DOHH2 (cell line): Measurements from ENCODE around the gene SEC61A1.

Experiments used
- H3F3A ChIP-seq: fragments of 200-600 bp; sonication (generic), shearing (Covaris generic); 2 replicates; pipeline ENCODE4 v1.6.0; 2016; ENCODE audit warnings: antibody characterized with exemption, mild to moderate bottlenecking; ENCODE audit not compliant: control insufficient read depth, insufficient read depth
- H3K27ac ChIP-seq: fragments of 200-600 bp; sonication (generic); 2 replicates; pipeline ENCODE4 v1.5.1; 2014; ENCODE audit warnings: low read depth, mild to moderate bottlenecking, low read length, moderate library complexity
- H3K27me3 ChIP-seq: fragments of 200-600 bp; sonication (generic); 2 replicates; pipeline ENCODE4 v1.6.1; 2014; ENCODE audit warnings: mild to moderate bottlenecking, low read length, mixed read lengths; ENCODE audit not compliant: control insufficient read depth
- H3K36me3 ChIP-seq: fragments of 200-600 bp; sonication (generic); 2 replicates; pipeline ENCODE4 v1.6.1; 2014; ENCODE audit warnings: mild to moderate bottlenecking, low read length, moderate library complexity, mixed read lengths; ENCODE audit not compliant: control insufficient read depth
- H3K4me1 ChIP-seq: fragments of 200-600 bp; sonication (generic); 2 replicates; pipeline ENCODE4 v1.6.1; 2014; ENCODE audit warnings: mild to moderate bottlenecking, low read length, mixed read lengths; ENCODE audit not compliant: control insufficient read depth
- H3K4me2 ChIP-seq: fragments of 200-600 bp; sonication (generic); 2 replicates; pipeline ENCODE4 v1.6.0; 2014; ENCODE audit warnings: mild to moderate bottlenecking, low read length, moderate library complexity
- H3K4me3 ChIP-seq: fragments of 200-600 bp; sonication (generic); 2 replicates; pipeline ENCODE4 v1.5.1; 2014; ENCODE audit warnings: mild to moderate bottlenecking, low read length, mixed read lengths
- H3K79me2 ChIP-seq: fragments of 200-600 bp; sonication (generic); 2 replicates; pipeline ENCODE4 v1.6.1; 2014; ENCODE audit warnings: mild to moderate bottlenecking, low read length, mixed read lengths; ENCODE audit not compliant: control insufficient read depth
- H3K9me2 ChIP-seq: fragments of 200-600 bp; sonication (generic); replicated peaks from 2 replicates; pipeline ENCODE4 v1.6.1; 2014; ENCODE audit warnings: mild to moderate bottlenecking, low read length, mixed read lengths; ENCODE audit not compliant: control insufficient read depth
- H3K9me3 ChIP-seq: fragments of 200-600 bp; sonication (generic); 2 replicates; pipeline ENCODE4 v1.6.1; 2014; ENCODE audit warnings: antibody characterized with exemption, low read length, mixed read lengths; ENCODE audit not compliant: control insufficient read depth, insufficient read depth
- H4K20me1 ChIP-seq: fragments of 200-600 bp; sonication (generic); 2 replicates; pipeline ENCODE4 v1.6.0; 2014; ENCODE audit warnings: low read depth, mild to moderate bottlenecking, antibody characterized with exemption, low read length, moderate library complexity; ENCODE audit not compliant: control insufficient read depth, insufficient read depth
- CTCF ChIP-seq: fragments of 200-600 bp; sonication (generic); IDR thresholded peaks from one replicate; pipeline ENCODE4 v1.5.1; 2014; ENCODE audit warnings: antibody characterized with exemption, mild to moderate bottlenecking, low read depth, low read length; ENCODE audit not compliant: poor library complexity, severe bottlenecking
- EZH2phosphoT487 ChIP-seq: fragments of 200-600 bp; sonication (generic); IDR thresholded peaks from 2 replicates; pipeline ENCODE4 v1.6.1; 2017; ENCODE audit warnings: borderline replicate concordance, mild to moderate bottlenecking, antibody characterized with exemption, low read length, moderate library complexity, mixed read lengths

SEC61A1 gene

GRCh38 chr3:128079823-128080222 is 27.6 kb downstream of the SEC61A1 start:
- TF ChIP-seq EZH2phosphoT487: no peak
- Histone ChIP-seq H3K27me3 (no peaks in the 10 kb centered on the region), H3K4me1 (peaks cover 25% of the 10 kb centered on the region), H3K4me2 (no peak overlapping the region), H3K27ac (no peak overlapping the region), H3K79me2 (peaks cover 3% of the 10 kb centered on the region), H3F3A (peaks cover 7% of the 10 kb centered on the region), H3K36me3 (peaks cover 72% of the 10 kb centered on the region), H3K9me3 (no peaks in the 10 kb centered on the region), H4K20me1 (peaks cover 9% of the 10 kb centered on the region; the same call in 1 of the 2 replicates), H3K9me2 (no peaks in the 10 kb centered on the region), H3K4me3 (no peak overlapping the region)

GRCh38 chr3:128080323-128081080 is 28.3 kb downstream of the SEC61A1 start:
- H3K36me3 ChIP-seq: peaks cover 72% of the 10 kb centered on the region
- TF ChIP-seq CTCF (no peak), EZH2phosphoT487 (no peak)
- 0 out of 2 replicates have a peak, but pooled peaks cover 3% of the 10 kb centered on the region for H3K79me2 ChIP-seq
- H3K27ac ChIP-seq: no peak overlapping the region
- no peaks in the 10 kb centered on the region for H3K9me3 ChIP-seq
- H3K27me3 ChIP-seq: no peaks in the 10 kb centered on the region
- no peaks in the 10 kb centered on the region for H3K9me2 ChIP-seq
- H3K4me2 ChIP-seq: no peak overlapping the region
- peaks cover 3% of the 10 kb centered on the region for H3F3A ChIP-seq
- H3K4me1 ChIP-seq: peaks cover 25% of the 10 kb centered on the region
- H4K20me1 ChIP-seq: peaks cover 4% of the 10 kb centered on the region; the same call in 1 of the 2 replicates
- no peak overlapping the region for H3K4me3 ChIP-seq

GRCh38 chr3:128081226-128081625 is 29.0 kb downstream of the SEC61A1 start:
- peaks cover 4% of the 10 kb centered on the region; the same call in 1 of the 2 replicates for H4K20me1 ChIP-seq
- TF ChIP-seq CTCF: no peak
- no peak for TF ChIP-seq EZH2phosphoT487
- H3K4me2 ChIP-seq: no peak overlapping the region
- H3K9me2 ChIP-seq: no peaks in the 10 kb centered on the region
- H3K4me1 ChIP-seq: peaks cover 18% of the 10 kb centered on the region
- no peak overlapping the region for H3K4me3 ChIP-seq
- H3K79me2 ChIP-seq: no peaks in the 10 kb centered on the region
- H3K9me3 ChIP-seq: no peaks in the 10 kb centered on the region
- no peaks in the 10 kb centered on the region for H3K27me3 ChIP-seq
- peaks cover 3% of the 10 kb centered on the region for H3F3A ChIP-seq
- H3K36me3 ChIP-seq: peaks cover 79% of the 10 kb centered on the region
- no peak overlapping the region for H3K27ac ChIP-seq

GRCh38 chr3:128081846-128082245 is 29.6 kb downstream of the SEC61A1 start:
- H3K27me3 ChIP-seq: no peaks in the 10 kb centered on the region

More at GRCh38 chr3:128081846-128082245, 29.6 kb downstream of the SEC61A1 start:
- Histone ChIP-seq H3K36me3 (peaks cover 85% of the 10 kb centered on the region), H4K20me1 (peaks cover 4% of the 10 kb centered on the region; the same call in 1 of the 2 replicates), H3K4me2 (no peak overlapping the region), H3K27ac (no peak overlapping the region), H3K9me2 (no peaks in the 10 kb centered on the region), H3K4me1 (peaks cover 12% of the 10 kb centered on the region), H3K4me3 (no peak overlapping the region), H3K79me2 (no peaks in the 10 kb centered on the region), H3K9me3 (no peaks in the 10 kb centered on the region), H3F3A (peaks cover 3% of the 10 kb centered on the region; the same call in 1 of the 2 replicates)
- TF ChIP-seq CTCF: no peak
- TF ChIP-seq EZH2phosphoT487: no peak
